Neuronal stem cell (in vitro differentiated cells): ENCODE measurements around the gene AHRR.
A peak's percentile ranks its signal among the peaks of the same experiment; 100 is the strongest.

ENCODE experiments used
- DNase-seq: peaks from one replicate; pipeline ENCODE4 v3.0.0-alpha.2; 2013; ENCODE audit warnings: low spot score
- H2AFZ ChIP-seq: one replicate; pipeline ENCODE4 v1.6.1; 2013; ENCODE audit warnings: mild to moderate bottlenecking, low read length, inconsistent platforms
- H2AK5ac ChIP-seq: 2 replicates; pipeline ENCODE4 v1.6.1; 2013; ENCODE audit warnings: low read depth, mild to moderate bottlenecking, inconsistent platforms, low read length, moderate library complexity, mixed read lengths
- H2BK120ac ChIP-seq: 2 replicates; pipeline ENCODE4 v1.6.1; 2013; ENCODE audit warnings: low read depth, mild to moderate bottlenecking, inconsistent platforms, low read length, moderate library complexity, mixed read lengths
- H2BK12ac ChIP-seq: one replicate; pipeline ENCODE4 v1.6.1; 2013; ENCODE audit warnings: low read length, inconsistent platforms
- H2BK15ac ChIP-seq: 2 replicates; pipeline ENCODE4 v1.6.1; 2013; ENCODE audit warnings: mild to moderate bottlenecking, low read length, inconsistent platforms, mixed read lengths
- H2BK5ac ChIP-seq: one replicate; pipeline ENCODE4 v1.6.1; 2013; ENCODE audit warnings: inconsistent platforms, mild to moderate bottlenecking, low read length, moderate library complexity
- H3K14ac ChIP-seq: one replicate; pipeline ENCODE4 v1.6.1; 2013; ENCODE audit warnings: low read length, inconsistent platforms
- H3K18ac ChIP-seq: 2 replicates; pipeline ENCODE4 v1.6.1; 2013; ENCODE audit warnings: low read length, inconsistent platforms
- H3K23ac ChIP-seq: 2 replicates; pipeline ENCODE4 v1.6.1; 2013; ENCODE audit warnings: low read depth, mild to moderate bottlenecking, mixed read lengths, low read length, inconsistent platforms; ENCODE audit not compliant: poor library complexity
- H3K27ac ChIP-seq: replicated peaks from 3 replicates; pipeline ENCODE4 v1.5.1; 2013; ENCODE audit warnings: low read length, inconsistent platforms
- H3K27me3 ChIP-seq, 3 experiments: 2 replicates each; pipeline ENCODE4 v1.6.1; 2013; ENCODE audit warnings: low read length in 3 of 3, mild to moderate bottlenecking in 2 of 3, inconsistent platforms in 1 of 3, low read depth in 1 of 3, mixed read lengths in 1 of 3, moderate library complexity in 1 of 3; ENCODE audit not compliant: control insufficient read depth in 3 of 3, insufficient read depth in 3 of 3
- H3K36me3 ChIP-seq, 2 donors: replicated peaks in 1 of 2; 2 replicates each; pipeline ENCODE4 v1.6.1; 2013; ENCODE audit warnings: low read length in 2 of 2; ENCODE audit not compliant: control insufficient read depth in 2 of 2, insufficient read depth in 2 of 2
- H3K4ac ChIP-seq: 2 replicates; pipeline ENCODE4 v1.6.1; 2013; ENCODE audit warnings: inconsistent platforms, mild to moderate bottlenecking, low read length, moderate library complexity
- H3K4me1 ChIP-seq, 2 donors: 1 replicate in 1 of 2; 2 replicates in 1 of 2; pipeline ENCODE4 v1.6.1; 2013; ENCODE audit warnings: low read length in 2 of 2, low read depth in 1 of 2; ENCODE audit not compliant: control insufficient read depth in 2 of 2, insufficient read depth in 1 of 2
- H3K4me2 ChIP-seq: one replicate; pipeline ENCODE4 v1.6.1; 2013; ENCODE audit warnings: mild to moderate bottlenecking, low read length, inconsistent platforms; ENCODE audit not compliant: insufficient read depth, poor library complexity, severe bottlenecking
- H3K4me3 ChIP-seq, 2 donors: 2 replicates each; pipeline ENCODE4 v1.5.1; 2013; ENCODE audit warnings: low read length in 2 of 2, mild to moderate bottlenecking in 2 of 2, inconsistent platforms in 1 of 2, moderate library complexity in 1 of 2
- H3K79me1 ChIP-seq: one replicate; pipeline ENCODE4 v1.6.1; 2013; ENCODE audit warnings: low read depth, mild to moderate bottlenecking, inconsistent platforms, low read length, moderate library complexity
- H3K9ac ChIP-seq: one replicate; pipeline ENCODE4 v1.6.1; 2013; ENCODE audit warnings: mild to moderate bottlenecking, low read depth, low read length, inconsistent platforms; ENCODE audit not compliant: poor library complexity
- H3K9me3 ChIP-seq, 2 donors: replicated peaks in 1 of 2; 2 replicates each; pipeline versions ENCODE3 to v1.6.1; 2013; ENCODE audit warnings: low read length in 2 of 2, mild to moderate bottlenecking in 2 of 2, inconsistent platforms in 1 of 2, low read depth in 1 of 2, mixed read lengths in 1 of 2, moderate library complexity in 1 of 2; ENCODE audit not compliant: control insufficient read depth in 2 of 2, insufficient read depth in 1 of 2
- H4K8ac ChIP-seq: one replicate; pipeline ENCODE4 v1.6.1; 2013; ENCODE audit warnings: low read depth, mild to moderate bottlenecking, inconsistent platforms, low read length, moderate library complexity
- H4K91ac ChIP-seq: one replicate; pipeline ENCODE4 v1.6.1; 2013; ENCODE audit warnings: low read length, low read depth, mild to moderate bottlenecking, inconsistent platforms; ENCODE audit not compliant: poor library complexity
- WGBS, 2 donors: extraction: QIAGEN DNeasy Blood & Tissue Kit; methylation state at CpG; one replicate each; pipeline ENCODE4 v1.1.7; 2013; ENCODE audit warnings: missing lambda C conversion rate in 2 of 2, mixed read lengths in 1 of 2; ENCODE audit not compliant: insufficient read length in 2 of 2, insufficient replicate concordance in 1 of 2; ENCODE audit errors: extremely low coverage in 2 of 2; 5-methylcytosine and 5-hydroxymethylcytosine counted together

AHRR gene

GRCh38 chr5:375921-376798 lies 54.6 kb downstream of the AHRR start:
- H3K4me3 ChIP-seq: peak overlapping the region in 1 of 2 donors; percentile 37
- DNase-seq: no peak
- peaks cover 0 to 4% of the 10 kb centered on the region in 2 donors for H3K9me3 ChIP-seq
- peaks cover 0 to 44% (median 20%) of the 10 kb centered on the region in 3 experiments for H3K27me3 ChIP-seq
- no peak overlapping the region for H4K8ac ChIP-seq
- no CpG with 5 or more reads among the region's 30 CpGs for WGBS, 2 donors
- H3K79me1 ChIP-seq: no peaks in the 10 kb centered on the region
- no peak overlapping the region for H4K91ac ChIP-seq
- H3K4ac ChIP-seq: no peak overlapping the region
- H2BK12ac ChIP-seq: peak overlapping the region; percentile 64
- peak overlapping the region; percentile 88 for H3K18ac ChIP-seq
- peaks cover 6 to 20% of the 10 kb centered on the region in 2 donors for H3K4me1 ChIP-seq
- H2BK5ac ChIP-seq: no peak overlapping the region
- peak overlapping the region; percentile 66 for H3K23ac ChIP-seq
- H2BK120ac ChIP-seq: no peak overlapping the region
- H2AK5ac ChIP-seq: peak overlapping the region; percentile 85
- H3K4me2 ChIP-seq: no peak overlapping the region
- peak overlapping the region; percentile 46 for H2BK15ac ChIP-seq
- peak overlapping the region; percentile 25 for H3K9ac ChIP-seq
- H2AFZ ChIP-seq: no peak overlapping the region
- no peak overlapping the region for H3K27ac ChIP-seq
- H3K14ac ChIP-seq: peak overlapping the region; percentile 49
- no peaks in the 10 kb centered on the region for H3K36me3 ChIP-seq

GRCh38 chr5:376799-377325 lies 55.3 kb downstream of the AHRR start:
- no CpG with 5 or more reads among the region's 12 CpGs for WGBS, 2 donors
- Histone ChIP-seq H3K27ac (no peak overlapping the region), H2BK120ac (no peak overlapping the region), H3K36me3 (no peaks in the 10 kb centered on the region), H3K14ac (no peak overlapping the region), H2AK5ac (no peak overlapping the region), H3K9me3 (peaks cover 0 to 6% of the 10 kb centered on the region in 2 donors), H2BK15ac (no peak overlapping the region), H2AFZ (no peak overlapping the region), H2BK12ac (no peak overlapping the region), H3K9ac (no peak overlapping the region), H3K23ac (no peak overlapping the region), H3K79me1 (no peaks in the 10 kb centered on the region), H4K8ac (no peak overlapping the region), H3K4ac (no peak overlapping the region), H3K4me3 (no peak overlapping the region), H3K4me2 (no peak overlapping the region), H3K18ac (no peak overlapping the region), H4K91ac (no peak overlapping the region), H3K4me1 (peaks cover 6 to 19% of the 10 kb centered on the region in 2 donors), H3K27me3 (peaks cover 0 to 38% (median 20%) of the 10 kb centered on the region in 3 experiments), H2BK5ac (no peak overlapping the region)
- no peak for DNase-seq

- Histone ChIP-seq H3K4me3 (no peak overlapping the region), H3K4ac (no peak overlapping the region), H4K91ac (no peak overlapping the region), H3K23ac (peak overlapping the region; percentile 65), H3K4me2 (peak overlapping the region; percentile 3), H3K79me1 (no peaks in the 10 kb centered on the region), H2BK120ac (no peak overlapping the region), H3K27me3 (peaks cover 0 to 33% (median 20%) of the 10 kb centered on the region in 3 experiments), H4K8ac (no peak overlapping the region), H2BK5ac (no peak overlapping the region), H3K27ac (no peak overlapping the region), H2AFZ (no peak overlapping the region), H3K18ac (peak overlapping the region; percentile 12), H2AK5ac (no peak overlapping the region), H2BK15ac (no peak overlapping the region), H3K4me1 (peaks cover 6 to 15% of the 10 kb centered on the region in 2 donors), H3K14ac (no peak overlapping the region), H3K9ac (no peak overlapping the region), H3K9me3 (peaks cover 0 to 7% of the 10 kb centered on the region in 2 donors), H3K36me3 (no peaks in the 10 kb centered on the region), H2BK12ac (no peak overlapping the region)
- WGBS, 2 donors: no CpG with 5 or more reads among the region's 10 CpGs
- no peak for DNase-seq
Measured at GRCh38 chr5:377326-377981, 55.9 kb downstream of the AHRR start.
